ENCODE data around the gene KDELR3.

KDELR3 gene

GRCh38 chr22:38437416-38437815 lies 30.5 kb upstream of the KDELR3 start:
- DNase-seq (ENCODE audit: low read depth in 1 of 2, low spot score in 1 of 2): no peak

- DNase-seq (ENCODE audit: low read depth in 1 of 2, low spot score in 1 of 2): no peak
Observed at GRCh38 chr22:38440747-38441350, 27.0 kb upstream of the KDELR3 start.

- DNase-seq (ENCODE audit: low read depth in 1 of 2, low spot score in 1 of 2): no peak
Observed at GRCh38 chr22:38441620-38442287, 26.1 kb upstream of the KDELR3 start.

DNA sequence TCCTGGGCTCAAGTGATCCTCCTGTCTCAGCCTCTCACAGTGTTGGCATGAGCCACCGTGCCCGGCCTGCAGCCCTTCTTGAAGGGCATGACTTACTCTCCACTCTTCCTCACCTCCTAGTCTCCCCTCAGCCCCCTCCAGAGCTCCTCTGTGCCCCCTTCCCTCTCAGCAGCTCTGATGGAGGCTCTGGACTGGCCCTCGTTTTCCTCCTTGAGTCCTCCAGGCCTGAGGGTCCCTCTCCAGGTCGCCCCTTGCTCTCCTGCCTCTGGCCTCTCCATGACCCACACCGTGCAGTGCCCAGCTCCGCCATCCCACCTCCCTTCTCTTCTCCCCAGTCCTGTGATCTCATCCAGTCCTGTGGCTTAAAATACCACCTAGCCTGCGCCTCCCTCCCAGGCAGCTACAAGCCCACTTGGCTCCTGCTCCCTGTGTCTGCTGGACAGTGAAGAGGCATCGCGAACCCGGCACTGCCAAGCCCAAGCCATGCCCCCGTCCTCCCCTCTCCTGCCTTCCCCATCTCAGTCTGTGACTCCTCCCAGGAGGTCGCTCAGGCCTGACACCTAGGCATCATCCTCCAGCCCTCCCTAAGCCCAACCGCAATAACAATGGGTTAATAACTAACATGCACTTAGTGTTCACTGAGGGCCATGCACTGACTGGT lies 24.8 kb upstream of the KDELR3 start:
- DNase-seq (ENCODE audit: low read depth in 1 of 2, low spot score in 1 of 2): no peak

- DNase-seq (ENCODE audit: low read depth in 1 of 2, low spot score in 1 of 2): no peak
Observed at GRCh38 chr22:38443628-38444521, 24.0 kb upstream of the KDELR3 start.

DNA sequence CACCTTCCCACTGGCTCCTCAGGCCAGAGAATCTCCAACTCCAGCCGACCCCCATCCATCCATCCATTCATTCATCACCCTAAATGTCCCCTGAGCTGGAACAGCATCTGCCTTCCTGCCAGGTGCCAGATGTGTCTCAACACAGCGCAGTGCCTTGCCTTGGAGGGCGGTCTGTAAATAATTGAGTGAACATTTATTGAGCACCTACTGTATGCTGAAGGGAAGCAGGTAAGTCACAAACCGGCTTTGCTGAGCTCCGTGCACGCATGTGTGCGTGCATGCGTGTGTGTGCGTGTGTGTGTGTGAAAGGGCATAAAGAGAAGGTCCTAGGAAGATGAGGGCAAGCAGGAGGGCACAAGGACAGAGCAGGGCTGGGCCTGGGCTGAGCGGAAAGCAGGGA lies 23.1 kb upstream of the KDELR3 start:
- no peak for DNase-seq (ENCODE audit: low read depth in 1 of 2, low spot score in 1 of 2)

- no peak for DNase-seq (ENCODE audit: low read depth in 1 of 2, low spot score in 1 of 2)
Observed at GRCh38 chr22:38446018-38446601, 21.8 kb upstream of the KDELR3 start.

GRCh38 chr22:38448945-38449745 lies 18.8 kb upstream of the KDELR3 start:
- DNase-seq (ENCODE audit: low read depth in 1 of 2, low spot score in 1 of 2): no peak

DNA sequence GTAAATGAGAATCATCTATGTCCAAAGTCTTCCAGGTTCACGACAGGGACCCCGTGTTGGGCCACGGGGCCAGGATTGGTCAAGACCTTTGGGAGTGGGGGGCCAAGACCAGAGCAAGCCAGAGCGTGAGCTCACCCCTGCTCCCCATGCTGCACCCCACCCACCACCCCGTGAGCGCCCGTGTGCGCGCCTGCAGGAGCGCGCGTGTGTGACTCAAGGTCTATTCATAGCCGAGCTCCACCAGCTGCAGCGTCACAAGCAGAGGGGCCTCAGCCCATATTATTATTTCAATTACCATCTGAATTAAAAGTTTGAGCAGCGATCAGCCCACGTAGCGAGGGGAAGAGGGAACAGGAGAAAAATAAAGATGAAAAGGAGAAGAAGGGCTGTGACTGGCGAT lies 18.1 kb upstream of the KDELR3 start:
- DNase-seq (ENCODE audit: low read depth in 1 of 2, low spot score in 1 of 2): no peak

DNA sequence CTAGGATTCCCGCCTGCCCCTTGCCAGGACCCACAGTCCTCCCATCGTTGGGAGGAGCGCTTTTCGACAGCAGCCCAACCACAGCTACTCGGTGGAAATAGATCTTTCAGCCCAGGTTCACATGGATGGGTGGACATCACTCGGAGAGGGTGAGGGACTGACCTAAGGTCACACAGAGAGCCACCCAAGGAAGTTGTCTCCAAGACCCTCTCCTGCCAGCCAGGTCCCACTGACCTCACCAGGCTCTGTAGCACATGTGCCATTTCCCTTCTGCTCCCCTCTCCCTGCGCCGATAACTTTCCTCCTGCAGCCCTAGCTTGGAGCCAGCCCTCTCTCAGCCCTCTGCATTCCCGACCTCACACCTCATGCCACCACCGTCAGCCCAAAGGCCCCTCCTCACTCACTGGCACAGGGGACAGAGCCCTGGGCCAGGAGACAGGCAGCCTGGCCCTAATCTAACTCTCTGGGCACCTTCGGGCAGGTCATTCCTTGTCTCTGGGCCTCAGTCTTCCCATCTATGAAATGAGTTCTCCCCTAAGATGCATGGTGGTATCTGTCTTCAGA lies 17.6 kb upstream of the KDELR3 start:
- DNase-seq (ENCODE audit: low read depth in 1 of 2, low spot score in 1 of 2): no peak

- no peak for DNase-seq (ENCODE audit: low read depth in 1 of 2, low spot score in 1 of 2)
Observed at GRCh38 chr22:38451404-38451803, 16.5 kb upstream of the KDELR3 start.

GRCh38 chr22:38451864-38452263 lies 16.0 kb upstream of the KDELR3 start:
- DNase-seq (ENCODE audit: low read depth in 1 of 2, low spot score in 1 of 2): no peak

GRCh38 chr22:38452373-38453065 lies 15.4 kb upstream of the KDELR3 start:
- DNase-seq (ENCODE audit: low read depth in 1 of 2, low spot score in 1 of 2): no peak

DNA sequence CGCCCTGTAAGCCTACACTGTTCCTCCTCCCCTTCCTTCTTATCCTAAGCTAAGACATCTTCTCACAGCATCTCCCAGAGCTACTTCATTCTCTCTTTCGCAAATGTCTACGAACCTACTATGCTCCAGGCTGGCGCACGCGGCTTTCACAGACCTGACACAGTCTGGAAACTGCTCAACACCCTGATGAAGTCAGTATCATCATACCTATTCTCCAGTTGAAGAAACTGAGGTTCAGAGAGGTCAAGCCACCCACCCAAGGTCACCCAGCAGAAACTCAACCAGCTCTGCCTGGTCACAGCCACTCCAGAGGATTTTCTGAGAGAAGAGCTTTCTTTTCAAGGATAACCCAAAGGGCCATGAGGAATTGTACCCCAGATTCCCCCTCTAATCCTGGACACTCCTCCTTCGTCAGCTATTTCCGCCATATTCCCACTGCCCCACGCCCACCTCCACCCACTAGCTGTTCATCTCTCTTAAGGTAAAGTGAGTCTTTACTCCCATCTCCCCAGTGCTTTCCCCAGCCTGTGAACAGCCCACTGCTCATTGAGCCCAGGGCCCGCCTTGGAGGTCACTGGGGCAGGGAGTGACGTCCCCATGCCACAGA lies 14.7 kb upstream of the KDELR3 start:
- no peak for DNase-seq (ENCODE audit: low read depth in 1 of 2, low spot score in 1 of 2)

DNA sequence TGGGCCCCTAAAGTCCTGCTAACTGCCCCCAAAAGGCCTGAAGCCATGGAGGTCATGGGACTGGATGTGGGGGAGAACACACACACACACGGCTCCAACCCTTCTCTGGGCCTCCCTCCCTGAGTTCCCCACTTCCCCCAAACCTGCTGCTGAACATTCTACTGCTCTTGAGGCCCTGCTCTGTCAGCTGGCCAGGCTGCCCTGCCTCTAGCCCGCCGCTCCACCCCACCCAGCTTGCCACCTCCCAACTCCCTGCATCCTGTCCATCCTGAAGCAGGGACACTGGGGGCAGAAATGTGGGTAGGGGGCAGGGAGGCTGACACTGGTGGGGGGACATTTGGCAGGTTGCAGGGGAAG lies 13.9 kb upstream of the KDELR3 start:
- DNase-seq (ENCODE audit: low read depth in 1 of 2, low spot score in 1 of 2): no peak

GRCh38 chr22:38454353-38455075 lies 13.4 kb upstream of the KDELR3 start:
- no peak for DNase-seq (ENCODE audit: low read depth in 1 of 2, low spot score in 1 of 2)

DNA sequence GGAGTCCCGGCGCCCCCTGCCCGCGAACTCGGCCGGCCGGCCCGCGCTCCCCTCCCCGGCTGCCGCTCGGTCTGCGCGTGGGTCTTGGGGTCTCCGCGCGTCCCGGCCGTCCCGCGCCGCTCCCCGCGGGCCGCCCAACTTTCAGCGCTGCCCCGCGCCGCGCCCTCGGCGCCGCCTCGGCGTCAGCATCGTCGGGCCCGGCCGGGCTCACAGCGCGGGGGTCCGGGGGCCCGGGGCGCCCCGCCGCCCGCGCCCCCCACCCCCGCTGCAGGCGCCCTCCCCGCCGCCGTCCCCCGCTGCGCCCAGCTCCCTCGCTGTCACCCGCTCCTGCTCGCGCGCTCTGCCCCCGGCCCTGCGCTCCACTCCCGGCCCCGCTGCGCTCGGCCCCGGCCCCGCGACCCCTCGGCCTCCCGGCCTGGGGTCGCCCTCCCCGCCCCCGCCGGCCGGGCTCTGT lies 12.8 kb upstream of the KDELR3 start, which contains the start of gene KCNJ4:
TSS of gene KCNJ4 (minus strand) at position 124 of the 454 bp plus-strand sequence. CDS start 27,067 bp downstream, outside the sequence.
- no peak for DNase-seq (ENCODE audit: low read depth in 1 of 2, low spot score in 1 of 2)

Data from stimulated activated CD4-positive, alpha-beta T cell treated with anti-CD3 and anti-CD28 coated beads, Interleukin-15, amount 100 ng/mL, for 1 hour (primary cell).